T-helper 2 cell treated with Interferon-gamma antibody and Interleukin-4, amounts not matched to agents 5 μg/mL and 100 μg/mL, for 36 hours (primary cell): ENCODE results near the gene B3GAT1.

Source experiments
- DNase-seq: peaks from one replicate; pipeline ENCODE4 v3.0.0; 2021; ENCODE audit warnings: low spot score
- H3K27ac Mint-ChIP-seq: one replicate; pipeline ENCODE4 v1.8.0; 2021; ENCODE audit warnings: mild to moderate bottlenecking, mixed read lengths
- H3K27me3 Mint-ChIP-seq: one replicate; pipeline ENCODE4 v1.8.0; 2021; ENCODE audit warnings: low read depth, mixed read lengths
- H3K36me3 Mint-ChIP-seq: one replicate; pipeline ENCODE4 v1.8.0; 2021; ENCODE audit warnings: low read depth, mixed read lengths
- H3K4me1 Mint-ChIP-seq: one replicate; pipeline ENCODE4 v1.8.0; 2021; ENCODE audit warnings: low read depth, mixed read lengths
- H3K4me3 Mint-ChIP-seq: one replicate; pipeline ENCODE4 v1.8.0; 2022; ENCODE audit warnings: mild to moderate bottlenecking, moderate library complexity, mixed read lengths
- H3K9me3 Mint-ChIP-seq: one replicate; pipeline ENCODE4 v1.8.0; 2021; ENCODE audit warnings: mixed read lengths

The B3GAT1 gene

DNA sequence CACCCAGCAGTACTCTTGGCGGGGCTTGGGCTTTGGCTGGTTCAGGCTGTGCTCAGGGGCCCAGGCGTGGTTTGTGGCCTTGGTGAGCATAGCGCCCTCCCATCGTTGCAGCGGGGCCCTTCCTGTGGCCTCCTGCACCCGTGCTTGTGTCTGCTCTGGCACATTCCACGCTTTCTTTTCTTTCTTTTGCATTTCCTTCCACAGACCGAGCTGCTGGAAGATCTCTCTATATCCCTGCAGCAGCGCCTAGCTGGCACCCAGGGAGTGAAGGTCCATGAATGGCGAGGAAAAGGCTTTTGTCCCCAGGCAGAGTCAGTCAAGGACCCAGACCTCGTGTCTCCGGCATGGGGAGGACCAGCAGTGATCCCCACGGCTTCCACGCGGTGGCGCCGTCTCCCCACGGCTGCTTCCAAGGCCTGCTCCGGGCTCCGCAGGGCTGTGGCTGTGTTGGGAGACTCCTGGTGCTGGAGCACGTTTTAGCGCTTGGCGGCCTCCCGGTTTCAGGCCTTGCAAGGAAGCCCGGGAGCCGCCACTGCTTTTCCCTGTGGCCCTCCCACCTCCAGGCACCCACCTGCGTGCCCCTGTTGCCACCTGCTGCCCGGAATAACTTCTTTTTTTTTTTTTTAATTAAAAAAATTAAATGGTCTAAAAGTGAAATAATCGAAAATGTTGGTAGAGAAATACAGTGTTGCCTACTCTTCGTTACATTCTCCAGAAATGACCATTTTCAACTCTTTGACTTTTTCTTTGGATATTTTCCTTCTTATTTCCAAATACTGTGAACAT is 51.8 kb downstream of the B3GAT1 start:
- H3K36me3 Mint-ChIP-seq = no peaks in the 10 kb centered on the region
- H3K27ac Mint-ChIP-seq = no peak overlapping the region
- H3K9me3 Mint-ChIP-seq = no peaks in the 10 kb centered on the region
- H3K4me3 Mint-ChIP-seq = no peak overlapping the region
- peaks cover 4% of the 10 kb centered on the region for H3K27me3 Mint-ChIP-seq
- DNase-seq = peak; percentile 70
- peaks cover 11% of the 10 kb centered on the region for H3K4me1 Mint-ChIP-seq

DNA sequence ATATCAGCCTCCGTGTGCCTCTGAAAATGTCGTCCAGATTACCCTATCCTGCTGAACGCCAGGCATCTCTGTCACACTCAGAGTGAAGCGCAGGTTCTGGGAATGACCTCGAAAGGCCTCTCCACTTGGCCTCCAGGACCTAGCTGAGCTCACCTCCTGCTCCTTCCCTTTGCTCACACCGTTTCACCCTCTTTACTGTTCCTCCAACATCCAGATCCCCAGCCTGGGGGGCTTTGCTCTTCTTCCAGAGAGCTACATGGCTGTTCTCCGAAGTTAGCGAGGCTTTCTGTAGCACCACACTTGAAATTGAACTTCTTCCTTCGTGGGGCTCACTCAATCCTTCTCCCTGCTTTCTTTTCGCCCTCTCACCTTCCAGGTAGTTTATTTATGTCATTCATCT is 52.4 kb downstream of the B3GAT1 start:
- peaks cover 10% of the 10 kb centered on the region for H3K27me3 Mint-ChIP-seq
- no peak overlapping the region for H3K4me3 Mint-ChIP-seq
- no peaks in the 10 kb centered on the region for H3K9me3 Mint-ChIP-seq
- H3K4me1 Mint-ChIP-seq = peaks cover 13% of the 10 kb centered on the region
- H3K36me3 Mint-ChIP-seq = no peaks in the 10 kb centered on the region
- H3K27ac Mint-ChIP-seq = no peak overlapping the region
- DNase-seq = no peak

DNA sequence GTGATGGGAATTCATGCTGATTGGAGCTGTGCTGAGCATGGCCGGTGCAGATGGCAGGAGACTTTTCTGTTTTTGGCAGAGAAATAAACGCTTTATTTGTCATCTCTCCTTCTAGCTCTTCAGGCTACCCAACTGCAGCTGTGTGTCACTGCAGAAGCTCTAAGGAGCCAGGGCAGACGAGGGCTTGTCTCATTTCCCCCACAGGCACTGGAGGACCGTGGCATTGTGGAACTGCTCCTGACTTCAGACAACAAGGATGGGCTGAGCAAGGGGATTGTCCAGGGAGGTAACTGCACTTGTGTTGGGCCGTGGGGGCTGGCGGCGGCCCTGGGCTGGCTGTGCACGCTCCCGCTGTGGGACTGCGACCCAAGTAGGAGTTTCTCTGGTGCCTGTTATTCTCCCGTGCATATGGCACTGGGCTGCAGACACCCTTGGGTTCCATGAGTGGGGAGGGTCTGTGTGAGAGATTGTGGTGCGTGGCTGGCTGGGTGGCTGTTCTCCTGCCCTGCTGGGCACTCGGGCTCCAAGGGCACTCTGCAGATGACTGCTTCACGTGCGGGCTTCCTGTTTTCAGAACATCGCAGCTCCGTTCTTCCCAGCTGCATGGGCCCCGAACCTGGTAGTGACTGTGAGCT is 53.1 kb downstream of the B3GAT1 start:
- Mint-ChIP-seq H3K27ac (no peak overlapping the region), H3K9me3 (no peaks in the 10 kb centered on the region), H3K27me3 (peaks cover 11% of the 10 kb centered on the region), H3K4me1 (peaks cover 13% of the 10 kb centered on the region), H3K36me3 (no peaks in the 10 kb centered on the region), H3K4me3 (no peak overlapping the region)
- no peak for DNase-seq

DNA sequence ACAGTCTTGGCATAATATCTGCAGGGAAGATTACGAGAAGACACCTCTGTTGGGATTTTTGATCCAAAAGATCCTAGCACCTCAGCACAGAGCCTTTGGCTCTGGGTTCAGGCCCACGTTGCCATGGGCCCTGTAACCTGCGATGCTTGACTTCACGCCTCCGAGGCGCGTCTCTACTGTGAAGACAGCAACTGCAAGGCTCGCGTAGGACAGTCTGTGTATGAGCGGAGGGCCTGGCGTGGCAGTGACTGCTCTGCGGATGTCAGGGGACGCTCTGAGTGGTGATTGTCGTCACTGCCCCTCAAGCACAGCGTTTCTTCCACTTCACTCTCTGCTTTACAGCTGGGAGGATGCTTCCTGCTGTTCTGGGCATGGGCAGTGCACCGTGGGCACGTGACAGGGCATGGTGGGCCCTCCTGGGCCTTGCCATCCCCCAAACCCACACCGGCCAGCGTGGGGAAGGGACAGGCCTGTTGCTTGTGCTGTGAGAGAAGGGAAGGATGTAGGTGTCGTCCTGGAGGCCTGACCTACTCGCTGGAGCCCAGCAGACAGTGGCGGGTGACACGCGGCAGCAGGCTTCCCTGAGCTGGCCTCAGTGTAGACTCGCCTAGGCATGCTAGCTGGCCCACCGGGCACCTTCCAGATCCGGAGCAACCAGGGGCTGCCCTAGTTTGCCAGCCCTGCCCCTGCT is 53.7 kb downstream of the B3GAT1 start:
- Mint-ChIP-seq H3K36me3 (no peaks in the 10 kb centered on the region), H3K27ac (no peak overlapping the region)

DNA sequence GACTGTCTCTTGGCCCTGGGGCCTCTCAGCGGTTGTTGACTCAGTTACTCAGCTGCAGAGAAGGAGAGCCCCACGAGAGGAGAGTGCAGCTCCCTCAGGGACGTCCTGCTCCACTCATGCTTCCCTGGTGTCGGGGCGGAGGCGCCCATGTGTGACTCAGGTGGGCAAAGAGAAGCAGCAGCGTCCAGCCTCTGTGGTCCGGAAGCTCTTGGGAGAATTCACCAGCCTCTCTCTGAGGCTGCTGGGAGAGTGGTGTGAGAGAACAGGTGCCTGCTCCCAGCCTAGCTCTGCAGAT is 54.5 kb downstream of the B3GAT1 start:
- peaks cover 13% of the 10 kb centered on the region for H3K4me1 Mint-ChIP-seq
- H3K9me3 Mint-ChIP-seq = no peaks in the 10 kb centered on the region
- H3K4me3 Mint-ChIP-seq = no peak overlapping the region
- peaks cover 12% of the 10 kb centered on the region for H3K27me3 Mint-ChIP-seq
- DNase-seq = no peak
- no peak overlapping the region for H3K27ac Mint-ChIP-seq
- no peaks in the 10 kb centered on the region for H3K36me3 Mint-ChIP-seq

More for the DNA sequence above, 53.7 kb downstream of the B3GAT1 start:
- Mint-ChIP-seq H3K9me3 (no peaks in the 10 kb centered on the region), H3K4me3 (no peak overlapping the region), H3K4me1 (peaks cover 13% of the 10 kb centered on the region), H3K27me3 (peaks cover 12% of the 10 kb centered on the region)
- DNase-seq = no peak

DNA sequence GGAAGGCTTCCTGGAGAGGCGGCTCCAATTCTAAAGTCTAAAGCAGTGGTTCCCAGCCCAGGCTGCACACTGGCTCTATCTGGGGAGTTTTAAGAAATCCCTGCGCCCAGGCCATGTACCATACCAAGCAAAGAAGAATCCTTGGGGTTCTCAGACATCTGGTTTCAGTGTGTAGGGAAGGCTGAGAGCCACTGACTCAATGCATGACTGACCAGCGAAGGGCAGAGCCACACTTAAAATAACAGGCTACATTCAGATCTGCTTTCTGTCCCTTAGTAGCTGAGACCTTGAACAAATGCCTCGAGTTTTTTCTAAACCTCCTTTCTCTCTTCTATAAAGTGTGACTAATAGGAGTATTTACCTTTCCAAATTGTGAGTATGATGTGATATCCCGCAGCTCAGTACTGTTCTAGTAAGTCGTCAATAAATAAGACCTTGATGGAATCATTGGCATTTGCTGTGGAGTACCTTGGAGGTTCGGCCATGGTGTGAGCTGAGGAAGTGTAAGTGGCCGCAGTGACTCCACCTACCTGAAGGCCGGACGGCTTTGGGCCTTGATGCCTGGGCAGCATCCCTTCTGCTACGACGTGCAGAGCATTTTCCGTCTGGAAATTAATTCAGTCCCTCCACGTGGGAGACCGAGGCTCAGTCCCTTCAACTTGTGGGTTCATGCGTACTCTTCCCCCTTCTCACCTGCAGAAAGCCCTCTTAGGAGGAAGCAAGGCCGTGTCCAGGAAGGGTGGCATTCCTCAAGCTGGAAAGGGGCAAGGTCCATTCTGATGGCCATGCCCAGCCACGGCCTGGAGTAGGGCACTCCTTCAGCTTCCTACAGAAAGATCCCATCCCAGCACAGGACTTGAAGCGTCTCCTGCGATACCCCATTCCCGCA is 55.1 kb downstream of the B3GAT1 start:
- no peak for DNase-seq
- H3K27me3 Mint-ChIP-seq = peaks cover 11% of the 10 kb centered on the region
- H3K27ac Mint-ChIP-seq = no peak overlapping the region
- no peaks in the 10 kb centered on the region for H3K9me3 Mint-ChIP-seq
- peaks cover 11% of the 10 kb centered on the region for H3K4me1 Mint-ChIP-seq
- no peak overlapping the region for H3K4me3 Mint-ChIP-seq
- H3K36me3 Mint-ChIP-seq = no peaks in the 10 kb centered on the region

DNA sequence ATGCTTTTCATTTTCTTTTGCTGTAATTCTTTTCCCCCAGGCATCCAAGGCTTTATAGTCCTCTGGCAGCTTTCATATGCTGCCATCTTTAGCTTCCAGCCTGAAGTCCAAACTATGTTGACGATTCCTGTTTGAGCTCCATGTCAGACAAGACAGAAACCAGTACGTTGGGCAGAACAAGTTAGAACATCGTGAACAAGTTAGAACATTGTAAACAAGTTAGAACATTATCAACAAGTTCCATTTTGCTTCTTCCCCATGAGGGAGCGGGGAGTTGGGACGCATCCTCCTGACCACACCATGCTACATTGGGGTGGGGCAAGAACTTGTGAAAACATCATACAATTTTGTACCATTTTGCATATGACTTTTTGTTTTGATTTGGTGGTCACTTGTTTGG is 56.4 kb downstream of the B3GAT1 start:
- Mint-ChIP-seq H3K4me3 (no peak overlapping the region), H3K9me3 (no peaks in the 10 kb centered on the region), H3K4me1 (peaks cover 9% of the 10 kb centered on the region), H3K27ac (no peak overlapping the region), H3K36me3 (no peaks in the 10 kb centered on the region), H3K27me3 (peaks cover 12% of the 10 kb centered on the region)
- DNase-seq = no peak

DNA sequence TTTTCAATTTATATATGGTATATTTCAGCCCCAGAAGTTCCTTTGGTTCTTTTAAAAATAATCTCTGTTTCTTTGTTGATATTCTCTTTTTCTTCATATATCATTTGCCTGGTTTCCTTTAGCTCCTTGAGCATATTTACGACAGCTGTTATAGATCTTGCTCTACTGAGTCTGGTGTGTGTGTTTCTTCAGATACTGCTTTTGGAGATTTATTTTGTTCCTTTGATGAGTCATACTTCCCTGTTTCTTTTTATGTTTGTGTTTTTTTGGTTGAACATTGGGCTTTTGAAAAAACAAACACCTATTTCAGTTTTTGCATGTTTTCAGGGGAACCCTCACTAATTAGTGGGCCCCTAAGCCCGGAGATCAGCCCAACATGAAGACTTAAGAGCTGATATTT is 56.9 kb downstream of the B3GAT1 start:
- DNase-seq = no peak
- Mint-ChIP-seq H3K36me3 (no peaks in the 10 kb centered on the region), H3K27me3 (peaks cover 12% of the 10 kb centered on the region), H3K9me3 (no peaks in the 10 kb centered on the region), H3K27ac (no peak overlapping the region), H3K4me1 (peaks cover 11% of the 10 kb centered on the region), H3K4me3 (no peak overlapping the region)

DNA sequence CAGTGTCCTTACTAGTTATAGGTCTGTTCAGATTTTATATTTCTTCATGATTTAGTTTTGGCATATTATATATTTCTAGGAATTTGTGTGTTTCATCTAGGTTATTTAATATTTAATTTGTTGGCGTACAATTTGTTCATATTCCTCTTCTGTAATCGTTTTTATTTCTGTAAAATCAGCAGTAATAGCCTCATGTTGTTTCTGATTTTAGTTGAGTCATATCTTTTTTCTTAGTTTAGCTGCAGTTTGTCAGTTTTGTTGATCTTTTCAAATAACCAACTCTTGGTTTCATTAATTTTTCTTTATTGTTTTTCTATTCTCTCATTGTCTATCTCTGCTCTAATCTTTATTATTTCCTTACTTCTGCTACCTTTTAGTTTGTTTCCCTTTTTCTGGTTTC is 59.9 kb downstream of the B3GAT1 start:
- no peak for DNase-seq
- no peak overlapping the region for H3K27ac Mint-ChIP-seq
- peaks cover 19% of the 10 kb centered on the region for H3K4me1 Mint-ChIP-seq
- H3K27me3 Mint-ChIP-seq = peaks cover 12% of the 10 kb centered on the region
- no peaks in the 10 kb centered on the region for H3K36me3 Mint-ChIP-seq
- H3K4me3 Mint-ChIP-seq = no peak overlapping the region
- H3K9me3 Mint-ChIP-seq = no peaks in the 10 kb centered on the region

DNA sequence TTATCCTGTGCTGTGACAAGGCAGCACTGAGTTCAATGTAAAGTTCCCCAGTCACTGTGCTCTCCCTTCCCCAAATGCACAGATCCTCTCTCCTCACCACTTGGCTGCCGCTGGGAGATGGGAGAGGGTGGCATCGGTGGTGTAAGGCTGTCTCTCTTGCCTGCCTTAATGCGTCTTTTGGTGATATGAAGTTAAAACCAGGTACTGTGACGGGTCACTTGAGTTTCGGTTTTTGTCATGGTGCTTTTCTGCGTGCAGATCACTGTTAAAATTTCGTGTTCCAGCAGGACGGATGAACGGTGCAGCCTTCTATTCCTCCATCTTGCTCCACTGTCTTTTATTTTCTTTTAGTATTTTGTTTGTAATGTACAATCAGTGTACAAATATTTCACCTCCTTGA is 61.7 kb downstream of the B3GAT1 start:
- Mint-ChIP-seq H3K36me3 (no peaks in the 10 kb centered on the region), H3K4me1 (peaks cover 17% of the 10 kb centered on the region), H3K4me3 (no peak overlapping the region), H3K27me3 (peaks cover 10% of the 10 kb centered on the region), H3K27ac (no peak overlapping the region), H3K9me3 (no peaks in the 10 kb centered on the region)
- DNase-seq = no peak

DNA sequence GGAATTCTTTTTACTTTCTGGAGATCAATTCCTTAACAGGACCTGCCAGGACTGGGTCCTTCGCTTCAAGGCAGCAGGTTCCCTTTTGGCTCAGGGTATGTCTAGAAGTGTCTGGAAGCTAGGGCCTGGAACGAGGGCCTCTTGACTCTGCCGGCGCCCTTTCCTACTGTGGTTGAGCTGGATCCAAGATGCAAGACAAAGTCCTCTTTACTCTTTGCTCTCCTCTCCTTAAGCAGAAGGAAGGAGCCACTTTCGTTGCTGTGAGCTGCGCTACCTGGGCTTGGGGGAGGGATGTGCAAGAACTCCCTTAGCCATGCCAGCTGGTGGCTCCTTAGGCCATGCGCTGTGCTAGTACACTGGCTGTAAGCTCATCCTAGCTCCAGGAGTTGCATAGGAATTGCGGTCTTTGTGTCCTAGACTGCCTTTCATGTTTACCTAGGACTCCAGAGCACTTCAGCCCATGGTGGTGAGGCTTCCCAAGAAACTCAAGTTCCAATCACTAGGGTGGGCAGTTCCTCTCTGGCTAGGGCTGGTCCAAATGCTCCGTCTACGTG is 62.2 kb downstream of the B3GAT1 start:
- peak overlapping the region; percentile 62 for H3K27ac Mint-ChIP-seq
- H3K4me3 Mint-ChIP-seq = peak overlapping the region; percentile 15
- no peaks in the 10 kb centered on the region for H3K9me3 Mint-ChIP-seq
- peaks cover 15% of the 10 kb centered on the region for H3K4me1 Mint-ChIP-seq
- peaks cover 7% of the 10 kb centered on the region for H3K27me3 Mint-ChIP-seq
- no peak for DNase-seq
- H3K36me3 Mint-ChIP-seq = no peaks in the 10 kb centered on the region

DNA sequence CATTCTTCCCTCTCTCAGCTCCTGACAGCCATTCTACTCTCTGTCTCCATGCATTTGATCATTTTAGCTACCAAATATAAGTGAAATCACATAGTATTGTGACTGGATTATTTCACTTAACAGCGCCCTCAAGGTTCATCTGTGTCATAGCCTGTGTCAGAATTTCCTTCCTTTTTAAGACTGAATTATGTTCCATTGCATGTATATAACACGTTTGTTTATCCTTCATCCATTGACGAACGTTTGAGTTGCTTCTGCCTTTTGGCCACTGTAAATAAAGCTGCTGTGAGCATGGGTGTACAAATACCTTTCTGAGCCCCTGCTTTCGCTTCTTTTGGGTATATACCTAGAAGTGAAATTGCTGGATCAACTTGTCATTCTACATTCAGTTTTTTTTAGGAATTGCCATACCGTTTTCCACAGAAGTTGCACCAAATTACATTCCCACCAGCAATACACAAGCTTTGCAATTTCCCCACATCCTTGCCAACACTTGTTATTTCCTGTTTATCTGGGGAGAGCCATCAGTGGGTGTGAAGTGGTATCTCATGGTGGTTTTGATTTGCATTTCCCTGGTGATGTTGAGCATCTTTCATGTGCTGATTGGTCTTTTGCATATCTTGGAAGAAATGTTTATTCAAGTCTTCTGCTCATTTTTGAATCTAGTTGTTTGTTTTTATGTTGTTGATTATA is 62.8 kb downstream of the B3GAT1 start:
- peak overlapping the region; percentile 15 for H3K4me3 Mint-ChIP-seq
- peaks cover 15% of the 10 kb centered on the region for H3K4me1 Mint-ChIP-seq
- H3K36me3 Mint-ChIP-seq = no peaks in the 10 kb centered on the region
- peaks cover 4% of the 10 kb centered on the region for H3K27me3 Mint-ChIP-seq
- H3K9me3 Mint-ChIP-seq = no peaks in the 10 kb centered on the region
- no peak for DNase-seq
- peak overlapping the region; percentile 62 for H3K27ac Mint-ChIP-seq

DNA sequence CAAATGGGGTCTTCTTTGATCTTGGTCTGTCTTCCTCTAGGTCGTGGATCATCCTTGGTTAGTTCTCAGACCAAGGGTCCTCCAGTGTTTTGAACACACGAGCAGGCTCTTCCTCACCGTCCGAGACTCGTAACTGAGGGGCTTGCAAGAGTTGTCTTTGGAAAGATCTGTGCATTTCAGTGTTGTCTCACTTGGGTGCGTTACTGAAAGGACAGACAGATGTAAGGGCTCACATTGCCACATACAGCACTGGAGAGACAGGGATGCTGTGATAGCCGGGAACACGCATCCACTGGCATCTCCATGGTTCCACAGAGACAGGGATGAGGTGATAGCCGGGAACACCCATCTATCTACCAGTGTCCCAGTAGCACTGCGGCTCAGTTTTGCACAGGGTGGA is 64.6 kb downstream of the B3GAT1 start:
- no peaks in the 10 kb centered on the region for H3K36me3 Mint-ChIP-seq
- H3K27me3 Mint-ChIP-seq = peaks cover 2% of the 10 kb centered on the region
- no peak for DNase-seq
- no peak overlapping the region for H3K27ac Mint-ChIP-seq
- H3K4me3 Mint-ChIP-seq = no peak overlapping the region
- peaks cover 15% of the 10 kb centered on the region for H3K4me1 Mint-ChIP-seq
- no peaks in the 10 kb centered on the region for H3K9me3 Mint-ChIP-seq
